A549 treated with Mapracorat at 1 μM for 4 hours (cell line): Measurements from ENCODE around the gene RRAS. TPM values are rescaled to one million over a fixed set of nuclear protein-coding genes. Genes with fewer than 3 reads are reported as not detected.

Experiments
- total RNA-seq: library from RNA; stranded (reverse); fragments of 200-300 nt; extraction: Qiagen RNA extraction; gene quantifications from 5 replicates; pipeline ENCODE4 v1.2.3, GENCODE V29; 2022

Gene RRAS
- total RNA-seq, result 99.6 to 157 TPM (median 144 TPM) in 5 replicates

GRCh38 chr19:49640113-49640898 is at the start of gene RRAS:
RRAS (minus strand) TSS chr19:49640143; CDS start chr19:49640098, 45 bp downstream.

GRCh38 chr19:49689133-49690078 is 49.5 kb upstream of the RRAS start, which contains the start of gene ADM5:
ADM5 (plus strand) TSS chr19:49689594; CDS start chr19:49689838, 244 bp downstream.

DNA sequence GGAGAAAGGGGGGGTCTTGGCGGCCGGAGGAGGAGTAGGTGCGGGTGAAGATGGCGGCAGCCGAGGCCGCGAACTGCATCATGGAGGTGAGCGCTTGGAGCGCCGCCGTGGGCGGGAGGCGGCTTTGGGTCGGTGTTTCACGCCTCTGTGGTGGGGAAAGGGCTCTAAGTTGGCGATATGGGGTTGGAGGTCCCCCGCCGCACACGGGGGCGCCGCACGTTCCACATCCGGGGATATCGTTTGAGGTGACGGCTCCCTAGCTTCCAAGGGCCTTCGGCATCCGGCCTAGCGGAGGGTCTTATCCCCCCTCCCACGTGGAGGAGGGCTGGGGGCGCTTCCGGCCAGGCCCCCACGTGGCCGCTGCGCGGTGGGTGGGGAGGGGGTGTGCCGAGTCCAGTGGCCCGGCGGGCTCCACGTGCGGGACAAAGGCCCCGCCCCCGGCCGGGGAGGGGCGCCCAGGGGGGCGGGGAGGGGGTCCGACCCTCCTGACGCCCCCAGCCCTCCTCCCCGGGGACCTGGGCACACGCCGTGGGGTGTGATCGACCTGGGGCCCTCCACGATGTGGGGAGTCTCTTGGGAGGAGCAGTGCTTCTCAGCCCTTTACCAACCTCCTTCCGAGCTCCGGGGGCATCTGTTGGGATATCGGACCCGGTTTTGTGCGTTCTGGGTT is 37.4 kb upstream of the RRAS start, which contains the start of gene PRMT1:
Gene PRMT1 (plus strand): TSS at position 41 of the 670 bp plus-strand sequence. CDS start 10 bp downstream, at position 51.

DNA sequence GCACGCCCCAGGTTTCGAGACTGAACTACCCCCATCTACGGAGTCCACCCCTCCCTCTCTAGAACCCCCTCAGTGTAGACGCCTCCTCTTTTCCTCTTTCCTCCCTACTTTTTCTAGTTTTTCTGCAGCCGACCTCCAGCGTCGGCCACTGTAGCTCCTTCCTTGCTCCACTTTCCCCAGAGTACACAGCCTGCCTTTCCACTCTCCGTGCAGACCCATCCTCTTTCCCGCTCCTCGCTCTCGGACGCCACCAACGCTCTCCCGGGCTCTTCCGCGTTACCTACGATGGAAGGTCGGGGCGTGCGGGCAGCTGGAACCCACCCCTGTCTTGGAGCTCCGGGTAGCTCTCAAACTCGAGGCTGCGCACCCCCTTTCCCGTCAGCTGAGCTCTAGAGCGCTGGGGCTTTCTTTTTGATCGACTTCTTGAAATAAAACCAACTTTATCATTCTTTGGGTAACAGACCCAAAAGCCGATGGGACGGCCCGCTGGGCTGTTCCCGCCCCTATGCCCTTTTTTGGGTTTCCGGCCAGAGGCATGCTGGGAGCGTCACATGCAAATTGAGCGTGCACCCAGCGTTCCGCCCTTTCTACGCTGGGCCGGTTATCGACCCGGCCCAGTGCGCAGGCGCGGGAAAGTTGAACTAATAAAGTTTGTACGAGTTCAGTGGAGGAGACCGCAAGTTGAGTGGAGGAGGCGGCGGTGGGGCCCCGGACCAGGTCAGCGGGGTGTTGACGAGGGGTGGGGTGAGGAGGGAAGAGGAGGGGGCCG is 25.6 kb upstream of the RRAS start, which contains the start of the genes BCL2L12 and IRF3:
Gene BCL2L12 (plus strand): TSS at position 583 of the 769 bp plus-strand sequence. CDS start 760 bp downstream, outside the sequence.
Gene IRF3 (minus strand): TSS at position 507 of the 769 bp plus-strand sequence. CDS start 1,019 bp downstream, outside the sequence.

GRCh38 chr19:49641688-49642491 is 1.9 kb upstream of the RRAS start, which contains the start of gene SCAF1:
SCAF1 (plus strand) TSS chr19:49642209; CDS start chr19:49645027, 2,818 bp downstream.

GRCh38 chr19:49590971-49591730 is 48.8 kb downstream of the RRAS start, which contains the start of gene PRR12:
PRR12 (plus strand) TSS chr19:49591182; CDS start chr19:49591655, 473 bp downstream.

Other genes with a start within 250 kb of the RRAS start
- gene PTH2, start 216.7 kb downstream of the RRAS start, total RNA-seq, result not detected in 5 replicates
- gene GFY, start 214.8 kb downstream of the RRAS start, total RNA-seq, result 0.08 to 0.22 TPM (median 0.19 TPM) in 4 of 5 replicates, not detected in the other
- gene SLC17A7, start 198.6 kb downstream of the RRAS start, total RNA-seq, result 0.44 to 0.71 TPM (median 0.55 TPM) in 5 replicates
- 85.8 to 96.7 TPM (median 90.5 TPM) in 5 replicates for gene PIH1D1, start 188.3 kb downstream of the RRAS start, total RNA-seq
- 14.4 to 28.1 TPM (median 24.4 TPM) in 5 replicates for gene ALDH16A1, start 186.9 kb downstream of the RRAS start, total RNA-seq
- gene FLT3LG, start 165.9 kb downstream of the RRAS start, total RNA-seq, result 1.1 to 1.4 TPM (median 1.3 TPM) in 5 replicates
- 3,905 to 4,301 TPM (median 4,085 TPM) in 5 replicates for gene RPL13A, start 152.5 kb downstream of the RRAS start, total RNA-seq
- 3,769 to 4,865 TPM (median 3,847 TPM) in 5 replicates for gene RPS11, start 143.7 kb downstream of the RRAS start, total RNA-seq
- 26.4 to 32.0 TPM (median 29.2 TPM) in 5 replicates for gene FCGRT, start 127.5 kb downstream of the RRAS start, total RNA-seq
- gene RCN3, start 112.1 kb downstream of the RRAS start, total RNA-seq, result 1.3 to 2.9 TPM (median 2.3 TPM) in 5 replicates
- gene NOSIP, start 59.6 kb downstream of the RRAS start, total RNA-seq, result 88.3 to 108 TPM (median 105 TPM) in 5 replicates
- gene PRRG2, start 58.8 kb downstream of the RRAS start, total RNA-seq, result 0.44 to 1.1 TPM (median 0.75 TPM) in 5 replicates
- 25.0 to 35.5 TPM (median 34.0 TPM) in 5 replicates for gene PRR12, start 49.0 kb downstream of the RRAS start, total RNA-seq
- 39.5 to 69.3 TPM (median 65.3 TPM) in 5 replicates for gene SCAF1, start 2.1 kb upstream of the RRAS start, total RNA-seq
- gene IRF3, start 25.7 kb upstream of the RRAS start, total RNA-seq, result 74.8 to 117 TPM (median 95.5 TPM) in 5 replicates
- gene BCL2L12, start 25.8 kb upstream of the RRAS start, total RNA-seq, result 53.4 to 73.8 TPM (median 70.9 TPM) in 5 replicates
- gene PRMT1, start 37.1 kb upstream of the RRAS start, total RNA-seq, result 403 to 432 TPM (median 421 TPM) in 5 replicates
- 3.6 to 7.2 TPM (median 5.1 TPM) in 5 replicates for gene ADM5, start 49.5 kb upstream of the RRAS start, total RNA-seq
- 11.0 to 15.0 TPM (median 14.0 TPM) in 5 replicates for gene CPT1C, start 51.0 kb upstream of the RRAS start, total RNA-seq
- not detected in 5 replicates for gene TSKS, start 123.2 kb upstream of the RRAS start, total RNA-seq
- 40.1 to 57.8 TPM (median 55.4 TPM) in 5 replicates for gene AP2A1, start 126.9 kb upstream of the RRAS start, total RNA-seq
- 13.3 to 16.4 TPM (median 14.5 TPM) in 5 replicates for gene FUZ, start 173.1 kb upstream of the RRAS start, total RNA-seq
- 45.8 to 71.0 TPM (median 68.3 TPM) in 5 replicates for gene MED25, start 178.1 kb upstream of the RRAS start, total RNA-seq
- 109 to 158 TPM (median 143 TPM) in 5 replicates for gene PTOV1, start 211.0 kb upstream of the RRAS start, total RNA-seq
- 42.9 to 59.9 TPM (median 52.0 TPM) in 5 replicates for gene PNKP, start 227.4 kb upstream of the RRAS start, total RNA-seq
- 67.2 to 121 TPM (median 103 TPM) in 5 replicates for gene AKT1S1, start 237.2 kb upstream of the RRAS start, total RNA-seq
- gene TBC1D17, start 237.6 kb upstream of the RRAS start, total RNA-seq, result 17.4 to 22.9 TPM (median 20.4 TPM) in 5 replicates